Natural killer cell (primary cell): ENCODE data around the gene LRRC32. TPM values are rescaled to one million over a fixed set of nuclear protein-coding genes. Genes with fewer than 3 reads are reported as not detected.

Experiments
- ATAC-seq, 3 donors: fragments of 150-1000 bp in 2 of 3; fragments of 200-7000 bp in 1 of 3; cut with Tn5 transposase; 1 replicate in 1 of 3; 2 replicates in 2 of 3; pipeline ENCODE4 v1.10.0; 2021; ENCODE audit warnings: mild to moderate bottlenecking in 2 of 3, moderate library complexity in 2 of 3
- DNase-seq, 2 donors: peaks; one replicate each; pipeline versions ENCODE4 v3.0.0 to v3.0.0-alpha.2; 2013 to 2021; ENCODE audit warnings: mixed read lengths in 1 of 2
- H3K27ac ChIP-seq: one replicate; pipeline ENCODE4 v1.5.1; 2013; ENCODE audit warnings: mild to moderate bottlenecking, low read length
- H3K27me3 ChIP-seq: one replicate; pipeline ENCODE4 v1.6.1; 2013; ENCODE audit warnings: low read length; ENCODE audit not compliant: control insufficient read depth, insufficient read depth
- H3K36me3 ChIP-seq: one replicate; pipeline ENCODE4 v1.6.1; 2013; ENCODE audit warnings: low read length; ENCODE audit not compliant: control insufficient read depth, insufficient read depth
- H3K4me1 ChIP-seq: one replicate; pipeline ENCODE4 v1.6.1; 2013; ENCODE audit warnings: low read length; ENCODE audit not compliant: control insufficient read depth, insufficient read depth
- H3K4me3 ChIP-seq: one replicate; pipeline ENCODE4 v1.5.1; 2013; ENCODE audit warnings: low read length
- H3K9me3 ChIP-seq: one replicate; pipeline ENCODE4 v1.6.1; 2013; ENCODE audit warnings: low read length; ENCODE audit not compliant: control insufficient read depth, insufficient read depth
- H3K27ac Mint-ChIP-seq, 2 donors: one replicate each; pipeline ENCODE4 v1.8.0; 2022; ENCODE audit warnings: mild to moderate bottlenecking in 2 of 2, mixed read lengths in 2 of 2, moderate library complexity in 1 of 2
- H3K27me3 Mint-ChIP-seq, 2 donors: one replicate each; pipeline ENCODE4 v1.8.0; 2022; ENCODE audit warnings: low read depth in 2 of 2, mixed read lengths in 2 of 2
- H3K36me3 Mint-ChIP-seq: one replicate; pipeline ENCODE4 v1.8.0; 2022; ENCODE audit warnings: mixed read lengths
- H3K4me1 Mint-ChIP-seq, 2 donors: one replicate each; pipeline ENCODE4 v1.8.0; 2022; ENCODE audit warnings: mixed read lengths in 2 of 2
- H3K4me3 Mint-ChIP-seq: one replicate; pipeline ENCODE4 v1.8.0; 2022; ENCODE audit warnings: mild to moderate bottlenecking, moderate library complexity, mixed read lengths
- H3K9me3 Mint-ChIP-seq, 2 donors: one replicate each; pipeline ENCODE4 v1.8.0; 2022; ENCODE audit warnings: mixed read lengths in 2 of 2
- CTCF ChIP-seq: fragments of 200-600 bp; IDR thresholded peaks from one replicate; pipeline ENCODE4 v1.8.0; 2022; ENCODE audit warnings: antibody characterized with exemption
- WGBS: methylation state at CpG from one replicate; pipeline ENCODE4 v1.1.7; 2013; ENCODE audit warnings: missing lambda C conversion rate; ENCODE audit not compliant: insufficient coverage; 5-methylcytosine and 5-hydroxymethylcytosine counted together
- intact Hi-C: fragments of 100-400 bp; cut with micrococcal nuclease; formaldehyde crosslinking; loops from one replicate; pipeline ENCODE4 v1.14.2; 2022
- total RNA-seq, 4 donors: library from RNA; stranded (reverse); fragments of 120-200 nt in 1 of 4; gene quantifications; one replicate each; pipeline versions ENCODE4 v1.2.3 to v1.2.4, GENCODE V29; 2013 to 2022

The LRRC32 gene
- total RNA-seq, 3 donors from 2014 or later (not counting 1 experiment from before 2014, with no cell fraction given): 0.14 to 1.4 (median 1.4) TPM

- H3K27ac Mint-ChIP-seq: no peak overlapping the region
- H3K4me3 ChIP-seq: no peak overlapping the region
Measured at GRCh38 chr11:76614471-76615179, 55.9 kb downstream of the LRRC32 start.

GRCh38 chr11:76613901-76614300 is 56.6 kb downstream of the LRRC32 start:
- no peak for DNase-seq
- peaks cover 11 to 24% of the 10 kb centered on the region in 2 donors for H3K27me3 Mint-ChIP-seq
- no peak for ATAC-seq
- H3K27ac Mint-ChIP-seq: no peak overlapping the region
- intact Hi-C loops: no loop called here
- Histone ChIP-seq H3K27ac (no peak overlapping the region), H3K9me3 (no peaks in the 10 kb centered on the region), H3K4me3 (no peak overlapping the region), H3K27me3 (peaks cover 4% of the 10 kb centered on the region), H3K4me1 (no peaks in the 10 kb centered on the region), H3K36me3 (no peaks in the 10 kb centered on the region)
- H3K36me3 Mint-ChIP-seq: no peaks in the 10 kb centered on the region
- H3K4me1 Mint-ChIP-seq: no peaks in the 10 kb centered on the region
- H3K9me3 Mint-ChIP-seq: no peaks in the 10 kb centered on the region
- TF ChIP-seq CTCF: no peak
- 79% methylated on average over 4 of the region's 4 CpGs for WGBS
- H3K4me3 Mint-ChIP-seq: no peak overlapping the region

More at GRCh38 chr11:76614471-76615179, 55.9 kb downstream of the LRRC32 start:
- WGBS: 90% methylated on average over 12 of the region's 12 CpGs
- Mint-ChIP-seq H3K4me1 (no peaks in the 10 kb centered on the region), H3K36me3 (no peaks in the 10 kb centered on the region), H3K9me3 (no peaks in the 10 kb centered on the region), H3K27me3 (peaks cover 11 to 25% of the 10 kb centered on the region in 2 donors), H3K4me3 (no peak overlapping the region)
- no peak for TF ChIP-seq CTCF
- DNase-seq (no peak), ATAC-seq (no peak)
- Histone ChIP-seq H3K27ac (no peak overlapping the region), H3K9me3 (no peaks in the 10 kb centered on the region), H3K36me3 (no peaks in the 10 kb centered on the region), H3K4me1 (no peaks in the 10 kb centered on the region), H3K27me3 (peaks cover 4% of the 10 kb centered on the region)
- intact Hi-C loops: no loop called here

GRCh38 chr11:76612226-76612625 is 58.3 kb downstream of the LRRC32 start:
- no peak for ATAC-seq
- Histone ChIP-seq H3K36me3 (no peaks in the 10 kb centered on the region), H3K27me3 (peaks cover 4% of the 10 kb centered on the region), H3K4me1 (no peaks in the 10 kb centered on the region), H3K4me3 (no peak overlapping the region), H3K9me3 (no peaks in the 10 kb centered on the region), H3K27ac (no peak overlapping the region)
- Mint-ChIP-seq H3K36me3 (no peaks in the 10 kb centered on the region), H3K9me3 (no peaks in the 10 kb centered on the region), H3K27me3 (peaks cover 10% of the 10 kb centered on the region in 2 donors), H3K27ac (no peak overlapping the region), H3K4me1 (no peaks in the 10 kb centered on the region), H3K4me3 (no peak overlapping the region)
- intact Hi-C loops: no loop called here
- DNase-seq: no peak
- TF ChIP-seq CTCF: no peak
- WGBS: 84% methylated on average over 4 of the region's 4 CpGs
